Ishikawa (cell line): ENCODE measurements around the gene AK9.

Source experiments
- CEBPB ChIP-seq: IDR thresholded peaks from 2 replicates; pipeline ENCODE4 v1.6.1; 2012
- CREB1 ChIP-seq: IDR thresholded peaks from 2 replicates; pipeline ENCODE4 v1.6.1; 2012; ENCODE audit warnings: low read depth
- EP300 ChIP-seq: IDR thresholded peaks from 2 replicates; pipeline ENCODE4 v1.6.1; 2012; ENCODE audit warnings: borderline replicate concordance
- FOXM1 ChIP-seq: IDR thresholded peaks from 2 replicates; pipeline ENCODE4 v1.6.1; 2012; ENCODE audit warnings: low read depth, borderline replicate concordance
- MAX ChIP-seq: IDR thresholded peaks from 2 replicates; pipeline ENCODE4 v1.6.1; 2012
- NFIC ChIP-seq: IDR thresholded peaks from 2 replicates; pipeline ENCODE4 v1.6.1; 2012
- RAD21 ChIP-seq: IDR thresholded peaks from 2 replicates; pipeline ENCODE4 v1.6.1; 2012; ENCODE audit warnings: low read depth
- REST ChIP-seq: IDR thresholded peaks from 2 replicates; pipeline ENCODE4 v1.6.1; 2012; ENCODE audit warnings: low read depth, mild to moderate bottlenecking
- TAF1 ChIP-seq: IDR thresholded peaks from 2 replicates; pipeline ENCODE4 v1.6.1; 2012; ENCODE audit warnings: low read depth, mild to moderate bottlenecking
- TCF12 ChIP-seq: IDR thresholded peaks from 2 replicates; pipeline ENCODE4 v1.6.1; 2012; ENCODE audit warnings: low read depth
- TEAD4 ChIP-seq: IDR thresholded peaks from 2 replicates; pipeline ENCODE4 v1.6.1; 2012
- YY1 ChIP-seq: IDR thresholded peaks from 2 replicates; pipeline ENCODE4 v1.6.1; 2012; ENCODE audit warnings: low read depth
- ZBTB7A ChIP-seq: IDR thresholded peaks from 2 replicates; pipeline ENCODE4 v1.6.1; 2012; ENCODE audit warnings: low read depth
- TF ChIP-seq, protein P1 (sequence below): IDR thresholded peaks from 2 replicates; pipeline ENCODE4 v1.6.1; 2012

DNA sequence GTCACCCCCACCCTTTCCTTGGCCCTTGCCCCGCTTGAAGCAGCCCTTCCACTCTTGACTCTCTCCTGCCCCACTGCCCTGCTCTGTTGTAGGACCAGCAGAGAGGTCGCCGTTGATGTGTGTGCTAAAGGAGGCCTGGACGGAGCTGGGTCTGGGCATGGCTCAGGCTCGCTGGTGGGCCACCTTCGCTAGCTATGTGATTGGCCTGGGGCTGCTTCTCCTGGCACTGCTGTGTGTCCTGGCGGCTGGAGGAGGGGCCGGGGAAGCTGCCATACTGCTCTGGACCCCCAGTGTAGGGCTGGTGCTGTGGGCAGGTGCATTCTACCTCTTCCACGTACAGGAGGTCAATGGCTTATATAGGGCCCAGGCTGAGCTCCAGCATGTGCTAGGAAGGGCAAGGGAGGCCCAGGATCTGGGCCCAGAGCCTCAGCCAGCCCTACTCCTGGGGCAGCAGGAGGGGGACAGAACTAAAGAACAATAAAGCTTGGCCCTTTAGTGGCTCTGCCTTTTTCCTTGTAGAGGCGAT lies 247.5 kb downstream of the AK9 start:
- TF ChIP-seq EP300, result no peak
- TF ChIP-seq ZBTB7A, result no peak
- TF ChIP-seq NFIC, result no peak
- no peak for TF ChIP-seq MAX
- TF ChIP-seq YY1, result no peak
- no peak for TF ChIP-seq CEBPB
- no peak for TF ChIP-seq RAD21
- no peak for TF ChIP-seq REST
- no peak for TF ChIP-seq TEAD4
- TF ChIP-seq FOXM1, result no peak
- TF ChIP-seq, protein P1, sequence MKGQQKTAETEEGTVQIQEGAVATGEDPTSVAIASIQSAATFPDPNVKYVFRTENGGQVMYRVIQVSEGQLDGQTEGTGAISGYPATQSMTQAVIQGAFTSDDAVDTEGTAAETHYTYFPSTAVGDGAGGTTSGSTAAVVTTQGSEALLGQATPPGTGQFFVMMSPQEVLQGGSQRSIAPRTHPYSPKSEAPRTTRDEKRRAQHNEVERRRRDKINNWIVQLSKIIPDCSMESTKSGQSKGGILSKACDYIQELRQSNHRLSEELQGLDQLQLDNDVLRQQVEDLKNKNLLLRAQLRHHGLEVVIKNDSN, result no peak
- TF ChIP-seq TAF1, result no peak
- no peak for TF ChIP-seq CREB1
- no peak for TF ChIP-seq TCF12
